HTR-8/SVneo (cell line): ENCODE results near the gene DHFR2.
"Not testable (repeated sequence)": the region's sequence is repeated elsewhere in the genome, so short reads cannot be mapped to it uniquely, and the experiment has no call there.

ENCODE experiments used
- DNase-seq: peaks from one replicate; pipeline ENCODE4 v3.0.0; 2011; ENCODE audit warnings: low spot score, mixed read lengths; ENCODE audit not compliant: insufficient read length
- FAIRE-seq: peaks from 2 replicates; lab custom pipeline; 2011; peaks lifted over from hg19 to GRCh38; lab: Jason Lieb, UNC

Gene DHFR2

GRCh38 chr3:94062513-94063404 is at the start of gene DHFR2, which contains the start of gene NSUN3:
TSS of gene DHFR2 (minus strand) at chr3:94062916. CDS start at chr3:94061511, 1,405 bp downstream.
TSS of gene NSUN3 (plus strand) at chr3:94063061. CDS start at chr3:94063127, 66 bp downstream.
- DNase-seq = peak; percentile 84
- peak; percentile 69 for FAIRE-seq

- DNase-seq = no peak
- FAIRE-seq = no peak
Observed at GRCh38 chr3:94110854-94111253, 48.1 kb upstream of the DHFR2 start.

GRCh38 chr3:94110232-94110631 is 47.5 kb upstream of the DHFR2 start:
- not testable (repeated sequence) for FAIRE-seq, DNase-seq

GRCh38 chr3:94106268-94106667 is 43.6 kb upstream of the DHFR2 start:
- DNase-seq (no peak), FAIRE-seq (no peak)

- DNase-seq (peak; percentile 2), FAIRE-seq (no peak)
Observed at GRCh38 chr3:94101860-94102259, 39.1 kb upstream of the DHFR2 start.

GRCh38 chr3:94099311-94099710 is 36.6 kb upstream of the DHFR2 start:
- no peak for DNase-seq
- no peak for FAIRE-seq

GRCh38 chr3:94098452-94098851 is 35.7 kb upstream of the DHFR2 start:
- DNase-seq (no peak), FAIRE-seq (no peak)

- DNase-seq (no peak), FAIRE-seq (no peak)
Observed at GRCh38 chr3:94095111-94095510, 32.4 kb upstream of the DHFR2 start.

GRCh38 chr3:94093151-94093550 is 30.4 kb upstream of the DHFR2 start:
- DNase-seq (no peak), FAIRE-seq (no peak)

GRCh38 chr3:94092086-94092485 is 29.4 kb upstream of the DHFR2 start:
- no peak for FAIRE-seq
- DNase-seq = no peak

GRCh38 chr3:94089126-94089525 is 26.4 kb upstream of the DHFR2 start:
- no peak for FAIRE-seq
- DNase-seq = no peak

GRCh38 chr3:94083261-94083660 is 20.5 kb upstream of the DHFR2 start:
- DNase-seq (no peak), FAIRE-seq (no peak)

GRCh38 chr3:94082391-94082937 is 19.7 kb upstream of the DHFR2 start:
- DNase-seq (no peak), FAIRE-seq (no peak)

- DNase-seq = no peak
- no peak for FAIRE-seq
Observed at GRCh38 chr3:94081884-94082283, 19.2 kb upstream of the DHFR2 start.

GRCh38 chr3:94080552-94080951 is 17.8 kb upstream of the DHFR2 start:
- not testable (repeated sequence) for FAIRE-seq, DNase-seq

- DNase-seq (no peak), FAIRE-seq (no peak)
Observed at GRCh38 chr3:94076055-94076454, 13.3 kb upstream of the DHFR2 start.

- DNase-seq (no peak), FAIRE-seq (no peak)
Observed at GRCh38 chr3:94071713-94072284, 9.1 kb upstream of the DHFR2 start.

- DNase-seq = no peak
- no peak for FAIRE-seq
Observed at GRCh38 chr3:94070341-94070911, 7.7 kb upstream of the DHFR2 start.

- FAIRE-seq = no peak
- peak; percentile 3 for DNase-seq
Observed at GRCh38 chr3:94069194-94069813, 6.6 kb upstream of the DHFR2 start.
